ENCODE data around the gene CLDN6. TPM values are rescaled to one million over a fixed set of nuclear protein-coding genes. Genes with fewer than 3 reads are reported as not detected.
"Not testable (repeated sequence)": the region's sequence is repeated elsewhere in the genome, so short reads cannot be mapped to it uniquely, and the experiment has no call there.

Gene CLDN6
- total RNA-seq, 1 experiment from 2014 or later = not detected

DNA sequence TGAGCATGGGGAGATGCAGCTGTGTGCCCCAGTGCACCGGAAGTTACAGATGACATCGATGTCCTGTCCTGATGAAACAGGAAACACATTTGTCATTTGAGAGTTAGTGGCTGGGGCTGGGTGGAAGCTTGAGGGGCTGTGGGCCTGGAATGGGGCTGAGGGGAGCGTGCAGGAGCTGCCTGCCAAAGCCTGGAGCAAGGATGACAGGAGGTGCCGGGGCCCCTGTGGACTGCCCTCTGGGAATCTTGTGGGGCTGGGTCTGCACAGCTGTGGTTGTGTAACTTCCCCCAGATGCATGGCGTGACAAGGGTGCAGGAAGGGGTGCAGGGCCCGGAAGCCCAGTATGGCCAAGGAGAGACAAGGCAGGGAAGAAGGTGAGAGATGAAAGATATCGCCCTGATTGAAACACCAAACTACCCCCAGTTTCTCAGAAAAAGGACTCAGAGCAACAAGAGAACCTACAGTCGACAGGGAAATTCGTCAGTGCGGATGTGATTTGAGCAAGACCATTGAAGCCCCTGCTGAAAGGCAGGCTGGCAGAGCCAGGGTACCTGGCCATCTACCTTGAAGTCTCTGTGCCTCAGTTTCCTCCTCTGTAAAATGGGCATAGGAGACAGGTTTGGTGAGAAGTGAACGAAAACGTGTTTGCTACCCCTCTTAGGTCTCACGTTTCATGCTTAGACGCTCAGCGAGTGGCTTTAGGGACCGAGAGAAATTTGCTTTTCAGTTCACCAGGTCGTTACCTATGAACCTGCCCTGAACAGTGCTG lies 37.2 kb upstream of the CLDN6 start:
- ChIA-PET POLR2A (interaction anchor here (0.8 kb wide), 1 partner anchor 68 kb away, joined by 3 read pairs; no protein-coding TSS in a partner anchor), CTCF (interaction anchor here (0.6 to 1.0 kb wide), 2 partner anchors 24 to 117 kb away, joined by 3 to 5 read pairs; no protein-coding TSS in a partner anchor)
- no peaks in the 10 kb centered on the region for H3K9me3 Mint-ChIP-seq (ENCODE audit: unreplicated experiment)
- H3K36me3 Mint-ChIP-seq (ENCODE audit: insufficient read depth, unreplicated experiment) = no peaks in the 10 kb centered on the region
- no TSS peak for BruUV-seq (replicated peaks)
- DNase-seq (ENCODE audit: unreplicated experiment) = no peak
- no peaks in the 10 kb centered on the region for H3K4me1 Mint-ChIP-seq (ENCODE audit: insufficient read depth, unreplicated experiment)
- TF ChIP-seq, protein P1, sequence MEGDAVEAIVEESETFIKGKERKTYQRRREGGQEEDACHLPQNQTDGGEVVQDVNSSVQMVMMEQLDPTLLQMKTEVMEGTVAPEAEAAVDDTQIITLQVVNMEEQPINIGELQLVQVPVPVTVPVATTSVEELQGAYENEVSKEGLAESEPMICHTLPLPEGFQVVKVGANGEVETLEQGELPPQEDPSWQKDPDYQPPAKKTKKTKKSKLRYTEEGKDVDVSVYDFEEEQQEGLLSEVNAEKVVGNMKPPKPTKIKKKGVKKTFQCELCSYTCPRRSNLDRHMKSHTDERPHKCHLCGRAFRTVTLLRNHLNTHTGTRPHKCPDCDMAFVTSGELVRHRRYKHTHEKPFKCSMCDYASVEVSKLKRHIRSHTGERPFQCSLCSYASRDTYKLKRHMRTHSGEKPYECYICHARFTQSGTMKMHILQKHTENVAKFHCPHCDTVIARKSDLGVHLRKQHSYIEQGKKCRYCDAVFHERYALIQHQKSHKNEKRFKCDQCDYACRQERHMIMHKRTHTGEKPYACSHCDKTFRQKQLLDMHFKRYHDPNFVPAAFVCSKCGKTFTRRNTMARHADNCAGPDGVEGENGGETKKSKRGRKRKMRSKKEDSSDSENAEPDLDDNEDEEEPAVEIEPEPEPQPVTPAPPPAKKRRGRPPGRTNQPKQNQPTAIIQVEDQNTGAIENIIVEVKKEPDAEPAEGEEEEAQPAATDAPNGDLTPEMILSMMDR (IDR thresholded peaks at IDR 0.05; ENCODE audit: unreplicated experiment) = no peak
- H3K4me3 Mint-ChIP-seq (ENCODE audit: unreplicated experiment) = no peak overlapping the region
- intact Hi-C loops (cut with micrococcal nuclease) = no loop called here
- H3K27ac Mint-ChIP-seq (ENCODE audit: low read depth, unreplicated experiment) = no peak overlapping the region
- peaks cover 22% of the 10 kb centered on the region for H3K27me3 Mint-ChIP-seq (ENCODE audit: insufficient read depth, unreplicated experiment)

- H3K9me3 Mint-ChIP-seq (ENCODE audit: unreplicated experiment); intact Hi-C loops (cut with micrococcal nuclease); CTCF ChIA-PET; DNase-seq (ENCODE audit: unreplicated experiment); H3K4me1 Mint-ChIP-seq (ENCODE audit: insufficient read depth, unreplicated experiment); H3K27ac Mint-ChIP-seq (ENCODE audit: low read depth, unreplicated experiment); BruUV-seq (replicated peaks); H3K4me3 Mint-ChIP-seq (ENCODE audit: unreplicated experiment); H3K36me3 Mint-ChIP-seq (ENCODE audit: insufficient read depth, unreplicated experiment): not testable (repeated sequence)
- peaks cover 31% of the 10 kb centered on the region for H3K27me3 Mint-ChIP-seq (ENCODE audit: insufficient read depth, unreplicated experiment)
- POLR2A ChIA-PET = interaction anchor here (0.7 kb wide), 1 partner anchor 11 kb away, joined by 3 read pairs; no protein-coding TSS in a partner anchor
These were observed 35.3 kb upstream of the CLDN6 start for GRCh38 chr16:3053330-3053710.

DNA sequence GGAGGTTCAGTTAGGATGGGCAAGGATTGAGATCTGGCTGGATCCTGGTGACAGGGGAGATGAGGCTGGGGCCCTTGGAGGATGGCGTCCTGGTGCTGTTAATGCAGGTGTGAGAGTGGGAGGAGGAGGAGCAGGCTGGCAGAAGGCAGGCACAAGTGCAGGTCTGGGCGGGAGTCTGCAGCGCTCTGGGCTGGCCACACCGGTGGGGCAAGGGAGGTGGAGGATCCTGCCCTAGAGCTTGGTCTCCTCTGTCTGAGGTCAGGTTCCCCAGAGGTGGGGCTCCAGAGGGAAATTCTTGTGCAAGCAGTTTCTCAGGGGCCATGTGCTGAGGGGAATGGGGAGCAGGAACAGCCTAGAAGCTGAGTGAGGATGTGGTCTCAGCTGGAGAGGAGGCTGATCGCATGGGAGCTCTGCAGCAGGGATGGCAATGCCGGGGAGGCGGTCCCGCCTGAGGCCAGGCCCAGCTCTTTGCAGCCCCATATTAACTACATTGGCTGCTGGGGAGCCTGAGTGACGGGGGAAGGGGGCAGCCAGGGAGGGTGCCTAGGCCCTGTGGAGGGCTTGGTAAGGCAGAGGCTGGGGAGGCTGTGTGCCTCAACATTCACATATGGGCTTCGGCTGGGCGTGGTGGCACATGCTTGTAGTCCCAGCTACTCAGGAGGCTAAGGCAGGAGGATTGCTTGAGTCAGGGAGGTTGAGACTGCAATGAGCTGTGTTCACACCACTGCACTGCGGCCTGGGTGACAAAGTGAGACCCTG lies 34.8 kb upstream of the CLDN6 start:
- BruUV-seq (replicated peaks); DNase-seq (ENCODE audit: unreplicated experiment); CTCF ChIA-PET; H3K4me1 Mint-ChIP-seq (ENCODE audit: insufficient read depth, unreplicated experiment); H3K4me3 Mint-ChIP-seq (ENCODE audit: unreplicated experiment); intact Hi-C loops (cut with micrococcal nuclease); H3K27ac Mint-ChIP-seq (ENCODE audit: low read depth, unreplicated experiment); H3K36me3 Mint-ChIP-seq (ENCODE audit: insufficient read depth, unreplicated experiment); H3K9me3 Mint-ChIP-seq (ENCODE audit: unreplicated experiment): not testable (repeated sequence)
- POLR2A ChIA-PET = interaction anchor here (0.7 kb wide), 1 partner anchor 11 kb away, joined by 3 read pairs; no protein-coding TSS in a partner anchor
- peaks cover 37% of the 10 kb centered on the region for H3K27me3 Mint-ChIP-seq (ENCODE audit: insufficient read depth, unreplicated experiment)

GRCh38 chr16:3051494-3051893 lies 33.5 kb upstream of the CLDN6 start:
- Mint-ChIP-seq H3K27me3 (ENCODE audit: insufficient read depth, unreplicated experiment) (peaks cover 38% of the 10 kb centered on the region), H3K4me1 (ENCODE audit: insufficient read depth, unreplicated experiment) (no peaks in the 10 kb centered on the region), H3K4me3 (ENCODE audit: unreplicated experiment) (no peak overlapping the region), H3K9me3 (ENCODE audit: unreplicated experiment) (no peaks in the 10 kb centered on the region), H3K36me3 (ENCODE audit: insufficient read depth, unreplicated experiment) (no peaks in the 10 kb centered on the region), H3K27ac (ENCODE audit: low read depth, unreplicated experiment) (no peak overlapping the region)
- intact Hi-C loops (cut with micrococcal nuclease) = no loop called here
- no peak for DNase-seq (ENCODE audit: unreplicated experiment)
- BruUV-seq (replicated peaks) = no TSS peak
- ChIA-PET POLR2A (interaction anchor here (0.6 kb wide), 1 partner anchor 896 kb away, joined by 3 read pairs; the partner anchor contains the start of gene TRAF7), CTCF (interaction anchor here (0.7 to 5.8 kb wide), 4 partner anchors 21 to 90 kb away, joined by 3 to 51 read pairs (median 4); no protein-coding TSS in a partner anchor)
- TF ChIP-seq, protein P1 (IDR thresholded peaks at IDR 0.05; ENCODE audit: unreplicated experiment) = no peak
